OCI-LY3 (cell line): ENCODE results near the gene FOSL2.

ENCODE experiments used
- H2AFZ ChIP-seq: fragments of 200-600, 300-600 bp; shearing (Covaris generic); 2 replicates; pipeline ENCODE4 v1.6.0; 2014; ENCODE audit warnings: antibody characterized with exemption, low read depth, low read length
- H3K27ac ChIP-seq: fragments of 200-600, 300-600 bp; sonication (generic); 2 replicates; pipeline ENCODE4 v1.5.1; 2014; ENCODE audit warnings: mild to moderate bottlenecking, low read length, moderate library complexity, mixed read lengths
- H3K27me3 ChIP-seq: fragments of 200-600, 300-600 bp; sonication (generic); 2 replicates; pipeline ENCODE4 v1.6.1; 2014; ENCODE audit warnings: low read depth, low read length, mixed read lengths
- H3K36me3 ChIP-seq: fragments of 200-600, 300-600 bp; sonication (generic); replicated peaks from 2 replicates; pipeline ENCODE3; 2014; ENCODE audit warnings: low read depth, low read length, mixed read lengths
- H3K4me1 ChIP-seq: fragments of 300-600, 200-600 bp; sonication (generic); 2 replicates; pipeline ENCODE4 v1.6.1; 2014; ENCODE audit warnings: low read length, mixed read lengths
- H3K4me2 ChIP-seq: fragments of 200-600, 300-600 bp; sonication (generic); 2 replicates; pipeline ENCODE4 v1.6.1; 2014; ENCODE audit warnings: low read length, mixed read lengths
- H3K4me3 ChIP-seq: fragments of 300-600, 200-600 bp; sonication (generic); 2 replicates; pipeline ENCODE4 v1.5.1; 2014; ENCODE audit warnings: antibody characterized with exemption, mild to moderate bottlenecking, low read length, moderate library complexity
- H3K79me2 ChIP-seq: fragments of 300-600, 200-600 bp; shearing (Covaris generic); 2 replicates; pipeline ENCODE4 v1.6.1; 2014; ENCODE audit warnings: mild to moderate bottlenecking, low read length, mixed read lengths
- H3K9ac ChIP-seq: fragments of 300-600, 200-600 bp; shearing (Covaris generic); 2 replicates; pipeline ENCODE4 v1.6.0; 2014; ENCODE audit warnings: mild to moderate bottlenecking, low read length, moderate library complexity
- H3K9me3 ChIP-seq: fragments of 200-600, 300-600 bp; shearing (Covaris generic); 2 replicates; pipeline ENCODE4 v1.6.1; 2014; ENCODE audit warnings: low read length, mixed read lengths; ENCODE audit not compliant: insufficient read depth
- H4K20me1 ChIP-seq: fragments of 200-600, 300-600 bp; sonication (generic); 2 replicates; pipeline ENCODE4 v1.6.1; 2016; ENCODE audit warnings: low read length, mixed read lengths; ENCODE audit not compliant: insufficient read depth
- EZH2phosphoT487 ChIP-seq: fragments of 200-600 bp; shearing (Covaris generic); IDR thresholded peaks from 2 replicates; pipeline ENCODE4 v1.6.1; 2018; ENCODE audit warnings: antibody characterized with exemption, mixed run types, low read depth
- TF ChIP-seq, protein P1 (sequence below): fragments of 200-600, 300-600 bp; sonication (generic); IDR thresholded peaks from 2 replicates; pipeline ENCODE4 v1.5.1; 2014; ENCODE audit warnings: antibody characterized with exemption, low read length, low read depth

The FOSL2 gene

GRCh38 chr2:28375742-28376631, 16.7 kb upstream of the FOSL2 start:
- Histone ChIP-seq H3K4me1 (no peaks in the 10 kb centered on the region), H3K9ac (no peak overlapping the region), H3K27ac (no peak overlapping the region), H2AFZ (no peak overlapping the region), H3K4me2 (no peak overlapping the region), H3K9me3 (no peaks in the 10 kb centered on the region), H3K27me3 (peaks cover 24% of the 10 kb centered on the region), H4K20me1 (no peaks in the 10 kb centered on the region), H3K36me3 (no peaks in the 10 kb centered on the region), H3K79me2 (no peaks in the 10 kb centered on the region), H3K4me3 (no peak overlapping the region)
- TF ChIP-seq, protein P1, sequence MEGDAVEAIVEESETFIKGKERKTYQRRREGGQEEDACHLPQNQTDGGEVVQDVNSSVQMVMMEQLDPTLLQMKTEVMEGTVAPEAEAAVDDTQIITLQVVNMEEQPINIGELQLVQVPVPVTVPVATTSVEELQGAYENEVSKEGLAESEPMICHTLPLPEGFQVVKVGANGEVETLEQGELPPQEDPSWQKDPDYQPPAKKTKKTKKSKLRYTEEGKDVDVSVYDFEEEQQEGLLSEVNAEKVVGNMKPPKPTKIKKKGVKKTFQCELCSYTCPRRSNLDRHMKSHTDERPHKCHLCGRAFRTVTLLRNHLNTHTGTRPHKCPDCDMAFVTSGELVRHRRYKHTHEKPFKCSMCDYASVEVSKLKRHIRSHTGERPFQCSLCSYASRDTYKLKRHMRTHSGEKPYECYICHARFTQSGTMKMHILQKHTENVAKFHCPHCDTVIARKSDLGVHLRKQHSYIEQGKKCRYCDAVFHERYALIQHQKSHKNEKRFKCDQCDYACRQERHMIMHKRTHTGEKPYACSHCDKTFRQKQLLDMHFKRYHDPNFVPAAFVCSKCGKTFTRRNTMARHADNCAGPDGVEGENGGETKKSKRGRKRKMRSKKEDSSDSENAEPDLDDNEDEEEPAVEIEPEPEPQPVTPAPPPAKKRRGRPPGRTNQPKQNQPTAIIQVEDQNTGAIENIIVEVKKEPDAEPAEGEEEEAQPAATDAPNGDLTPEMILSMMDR: no peak
- no peak for TF ChIP-seq EZH2phosphoT487

DNA sequence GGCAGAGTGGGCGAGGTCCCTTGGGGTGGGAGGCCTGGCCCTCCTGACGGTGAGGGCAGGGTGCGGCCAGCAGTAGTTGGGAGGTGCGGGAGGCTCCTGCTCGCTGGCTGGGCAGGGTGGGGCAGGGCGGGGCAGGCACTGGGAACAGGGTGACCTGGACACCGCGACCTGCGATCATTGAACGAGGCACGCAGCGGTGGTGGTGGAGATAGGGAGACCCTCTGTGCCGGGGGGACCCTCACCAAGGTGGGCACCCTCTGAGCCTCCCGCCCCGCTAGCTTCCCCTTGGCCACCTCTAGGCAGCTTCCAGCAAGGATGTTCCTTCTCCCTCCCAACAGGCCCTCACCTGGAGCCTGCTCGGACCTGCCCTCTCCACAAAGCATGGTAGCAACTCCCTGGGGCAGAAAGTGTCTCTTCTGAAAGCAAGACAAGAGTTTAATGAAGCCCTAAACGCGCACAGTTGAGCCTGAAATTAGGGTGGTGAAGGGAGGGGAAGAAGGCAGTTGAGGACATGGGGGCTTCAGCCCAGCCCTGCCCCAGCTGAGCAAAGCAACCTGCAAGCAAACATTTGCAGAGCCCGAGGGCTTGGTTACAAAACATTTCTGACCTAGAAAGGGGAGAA, 15.4 kb upstream of the FOSL2 start:
- TF ChIP-seq EZH2phosphoT487: no peak
- TF ChIP-seq, protein P1: no peak
- H3K4me2 ChIP-seq: no peak overlapping the region
- H3K27ac ChIP-seq: no peak overlapping the region
- no peak overlapping the region for H3K9ac ChIP-seq
- no peak overlapping the region for H2AFZ ChIP-seq
- no peak overlapping the region for H3K4me3 ChIP-seq
- no peaks in the 10 kb centered on the region for H3K36me3 ChIP-seq
- no peaks in the 10 kb centered on the region for H3K4me1 ChIP-seq
- H3K79me2 ChIP-seq: no peaks in the 10 kb centered on the region
- peaks cover 22% of the 10 kb centered on the region for H3K27me3 ChIP-seq
- no peaks in the 10 kb centered on the region for H3K9me3 ChIP-seq
- H4K20me1 ChIP-seq: no peaks in the 10 kb centered on the region

GRCh38 chr2:28377984-28378678, 14.5 kb upstream of the FOSL2 start:
- Histone ChIP-seq H3K4me1 (no peaks in the 10 kb centered on the region), H3K27me3 (peaks cover 19% of the 10 kb centered on the region), H3K27ac (no peak overlapping the region), H2AFZ (no peak overlapping the region), H3K4me2 (no peak overlapping the region), H3K79me2 (no peaks in the 10 kb centered on the region), H4K20me1 (no peaks in the 10 kb centered on the region), H3K9me3 (no peaks in the 10 kb centered on the region), H3K36me3 (no peaks in the 10 kb centered on the region), H3K4me3 (no peak overlapping the region), H3K9ac (no peak overlapping the region)
- TF ChIP-seq, protein P1: no peak
- TF ChIP-seq EZH2phosphoT487: no peak
